ENCODE results near the gene MXRA8.
"Not testable (repeated sequence)": the region's sequence is repeated elsewhere in the genome, so short reads cannot be mapped to it uniquely, and the experiment has no call there.

Gene MXRA8

DNA sequence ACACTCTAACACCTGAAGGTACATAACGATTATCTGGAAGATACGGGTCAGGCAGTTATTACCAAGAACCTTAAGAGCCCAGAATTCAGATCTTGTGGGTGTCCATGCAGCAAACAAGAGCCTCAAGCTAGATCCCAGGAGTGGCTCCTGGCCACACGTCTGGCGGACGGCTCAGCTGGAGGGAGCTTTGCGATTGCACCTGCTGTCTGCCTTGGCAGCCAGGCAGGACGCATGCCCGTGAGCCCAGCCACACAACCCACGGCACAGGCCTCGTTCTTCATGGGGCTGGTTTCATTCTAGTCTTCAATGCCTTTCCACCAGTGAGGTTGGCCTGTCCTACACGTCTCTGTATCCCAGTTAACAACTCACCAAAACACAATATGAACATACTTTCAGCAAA lies 35.1 kb upstream of the MXRA8 start:
- in situ Hi-C loops (cut with MboI; ENCODE audit: low sequenced_read_pairs), result no loop called here

DNA sequence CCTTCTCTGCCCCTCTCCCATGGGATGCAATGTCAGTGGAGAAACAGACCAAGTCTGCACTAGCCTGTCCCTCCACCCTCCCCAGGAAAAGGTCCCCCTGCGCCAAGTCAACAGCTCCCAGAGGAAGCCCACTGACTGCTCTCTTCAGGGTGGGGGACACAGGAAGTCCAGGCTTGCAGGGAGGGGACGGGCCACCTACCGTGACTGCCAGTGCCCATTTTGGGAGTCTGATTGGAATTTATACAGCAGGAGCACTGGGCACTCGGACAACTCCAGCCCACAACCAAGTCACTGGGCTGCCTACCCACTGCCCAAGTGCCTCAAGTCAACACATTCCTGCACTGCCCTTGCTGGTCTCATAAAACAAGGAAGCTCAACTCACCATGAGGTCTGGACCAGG lies 34.7 kb upstream of the MXRA8 start:
- in situ Hi-C loops (cut with MboI; ENCODE audit: low sequenced_read_pairs), result no loop called here

DNA sequence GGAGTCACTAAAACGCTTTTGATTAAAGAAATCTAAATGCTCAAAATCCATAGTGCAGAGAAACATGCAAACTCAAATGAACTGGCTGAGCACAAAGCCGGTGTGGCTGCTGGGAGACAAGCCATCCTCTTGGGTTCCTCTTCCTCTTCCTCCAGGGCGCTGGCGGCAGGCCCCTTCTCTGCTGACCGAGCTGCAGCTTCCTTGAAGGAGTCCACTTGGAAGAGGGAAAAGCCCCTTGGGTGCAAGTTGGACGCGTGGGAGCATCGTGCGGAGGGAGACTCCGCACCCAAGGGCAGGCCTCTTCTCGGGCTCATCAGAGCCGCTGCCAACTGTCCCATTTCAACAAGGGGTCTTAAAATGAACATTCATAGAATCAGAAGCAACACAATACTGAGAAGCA lies 32.9 kb upstream of the MXRA8 start:
- in situ Hi-C loops (cut with MboI; ENCODE audit: low sequenced_read_pairs), result no loop called here

DNA sequence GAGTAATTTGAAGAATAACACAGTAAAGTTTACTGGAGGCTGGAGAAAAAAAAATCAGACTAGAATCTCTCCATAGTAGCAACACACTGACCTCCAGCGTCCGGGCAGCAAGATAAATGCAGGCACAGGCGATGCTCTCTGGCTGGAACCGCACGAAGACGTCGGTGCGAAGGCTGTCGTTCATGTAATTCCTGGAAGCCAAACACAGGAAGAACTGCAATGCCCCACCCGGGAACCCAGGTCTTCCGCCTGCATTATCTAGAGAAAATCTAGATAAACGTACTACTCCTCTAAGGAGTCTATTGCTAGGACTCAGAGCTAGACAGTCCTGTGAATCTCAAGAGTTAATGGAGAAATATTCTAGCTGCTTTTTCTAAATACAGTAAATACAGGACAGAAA lies 32.3 kb upstream of the MXRA8 start:
- in situ Hi-C loops (cut with MboI; ENCODE audit: low sequenced_read_pairs), result no loop called here

DNA sequence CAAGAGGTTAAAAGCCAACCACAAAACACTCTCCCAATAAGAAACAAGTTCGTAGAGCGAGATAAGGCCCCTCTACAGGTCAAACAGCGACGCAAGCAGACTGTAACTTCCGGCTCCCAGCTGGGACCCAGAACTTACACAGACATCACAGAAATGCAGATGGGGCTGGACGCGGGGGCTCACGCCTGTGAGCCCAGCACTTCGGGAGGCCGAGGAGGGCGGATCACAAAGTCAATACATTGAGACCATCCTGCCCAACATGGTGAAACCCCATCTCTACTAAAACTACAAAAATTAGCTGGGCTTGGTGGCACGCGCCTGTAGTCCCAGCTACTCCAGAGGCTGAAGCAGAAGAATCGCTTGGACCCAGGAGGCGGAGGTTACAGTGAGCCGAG lies 29.7 kb upstream of the MXRA8 start:
- in situ Hi-C loops (cut with MboI; ENCODE audit: low sequenced_read_pairs), result no loop called here

DNA sequence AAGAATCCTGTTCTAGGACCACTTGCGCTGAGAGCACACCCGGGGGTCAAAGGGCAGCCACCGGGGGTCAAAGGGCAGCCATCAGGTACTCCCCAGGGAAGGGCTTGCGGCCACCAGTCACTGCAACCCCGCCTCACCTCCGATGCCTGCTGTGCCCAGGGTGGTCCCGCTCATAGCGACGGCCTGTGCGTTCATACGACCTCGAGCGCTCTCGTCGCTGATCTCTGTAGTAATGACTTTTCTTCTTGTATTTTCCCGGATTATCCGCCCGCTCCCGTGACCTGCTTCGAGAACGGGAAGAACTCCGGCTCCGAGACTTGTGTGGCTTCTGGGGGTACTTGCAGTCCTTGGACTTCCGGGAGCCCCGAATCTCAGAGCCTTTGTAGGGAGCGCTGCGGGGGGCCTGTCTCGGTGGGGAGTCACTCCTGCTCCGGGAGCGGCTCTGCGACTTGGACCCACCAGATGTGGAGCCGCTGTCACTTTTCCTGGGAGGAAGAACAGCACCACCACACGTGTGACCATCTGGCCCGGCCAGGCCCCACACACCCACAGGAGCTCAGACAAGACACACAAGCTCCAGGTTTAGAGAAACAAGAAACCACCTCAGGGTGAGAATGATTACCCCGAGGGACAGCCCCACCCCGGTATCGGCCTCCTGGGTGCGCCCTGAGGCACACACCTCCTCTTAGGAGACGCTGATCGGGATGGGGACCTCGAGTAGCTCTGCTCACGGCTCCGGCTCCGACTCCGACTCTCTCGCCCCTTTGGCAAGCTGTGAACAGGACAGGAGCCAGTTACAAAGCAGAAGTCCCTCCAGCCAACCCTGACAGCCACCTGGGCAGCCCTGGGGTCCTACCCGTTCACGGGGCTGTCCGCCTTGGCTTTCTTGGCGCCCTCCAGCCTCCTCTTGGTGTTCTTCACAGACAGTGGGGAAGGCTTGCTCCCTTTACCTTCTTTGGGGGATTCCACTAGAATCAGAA lies 29.0 kb upstream of the MXRA8 start:
- in situ Hi-C loops (cut with MboI; ENCODE audit: low sequenced_read_pairs), result no loop called here

DNA sequence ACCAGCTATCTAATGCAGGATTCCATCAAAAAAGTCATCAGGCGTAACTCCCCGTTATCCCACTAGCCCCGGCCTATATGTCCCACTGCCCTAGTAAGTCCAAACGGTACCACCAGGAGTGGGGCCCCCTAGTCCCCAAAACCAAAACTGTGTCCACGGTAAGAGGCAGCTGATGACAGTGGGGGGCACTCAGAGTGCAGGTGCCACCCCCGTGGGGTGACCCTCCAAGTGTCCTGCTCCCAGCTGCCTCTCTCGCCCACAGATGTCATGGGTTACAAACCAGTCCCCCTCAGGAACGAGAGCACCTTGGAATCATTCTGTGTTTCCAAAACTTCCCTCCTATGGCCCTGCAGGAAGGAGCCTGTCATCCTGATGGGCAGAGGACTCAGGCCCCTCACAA lies 27.6 kb upstream of the MXRA8 start:
- in situ Hi-C loops (cut with MboI; ENCODE audit: low sequenced_read_pairs), result no loop called here

DNA sequence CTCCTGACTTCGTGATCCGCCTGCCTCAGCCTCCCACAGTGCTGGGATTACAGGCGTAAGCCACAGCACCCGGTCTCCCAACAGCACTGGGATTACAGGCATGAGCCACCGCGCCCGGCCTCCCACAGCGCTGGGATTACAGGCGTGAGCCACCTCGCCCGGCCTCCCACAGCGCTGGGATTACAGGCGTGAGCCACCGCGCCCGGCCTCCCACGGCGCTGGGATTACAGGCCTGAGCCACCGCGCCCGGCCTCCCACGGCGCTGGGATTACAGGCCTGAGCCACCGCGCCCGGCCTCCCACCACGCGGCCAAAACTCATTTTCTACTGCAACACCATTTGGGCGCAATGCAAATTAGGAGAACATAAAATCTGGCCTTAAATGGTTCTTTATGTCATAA lies 27.0 kb upstream of the MXRA8 start:
- in situ Hi-C loops (cut with MboI; ENCODE audit: low sequenced_read_pairs), result not testable (repeated sequence)

DNA sequence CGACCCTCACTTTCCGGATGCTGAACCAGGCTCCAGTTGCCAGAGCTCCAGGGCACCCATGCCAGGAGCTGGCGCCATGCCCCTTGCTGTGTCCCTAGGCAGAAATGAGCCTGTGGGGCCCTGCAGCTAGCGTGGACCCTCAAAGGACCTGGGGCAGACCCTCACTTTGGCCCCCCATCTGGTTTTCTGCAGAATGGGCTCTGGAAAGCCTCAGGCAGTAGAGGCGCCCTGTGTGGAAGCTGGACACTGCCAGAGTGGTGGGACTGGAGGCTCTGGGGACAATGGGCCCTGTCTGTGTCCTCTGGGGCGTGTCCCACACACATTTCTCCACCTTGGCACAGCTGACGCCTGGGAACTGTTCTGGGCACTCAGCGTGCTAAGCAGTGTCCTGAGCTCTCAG lies 22.9 kb upstream of the MXRA8 start:
- in situ Hi-C loops (cut with MboI; ENCODE audit: low sequenced_read_pairs), result no loop called here

DNA sequence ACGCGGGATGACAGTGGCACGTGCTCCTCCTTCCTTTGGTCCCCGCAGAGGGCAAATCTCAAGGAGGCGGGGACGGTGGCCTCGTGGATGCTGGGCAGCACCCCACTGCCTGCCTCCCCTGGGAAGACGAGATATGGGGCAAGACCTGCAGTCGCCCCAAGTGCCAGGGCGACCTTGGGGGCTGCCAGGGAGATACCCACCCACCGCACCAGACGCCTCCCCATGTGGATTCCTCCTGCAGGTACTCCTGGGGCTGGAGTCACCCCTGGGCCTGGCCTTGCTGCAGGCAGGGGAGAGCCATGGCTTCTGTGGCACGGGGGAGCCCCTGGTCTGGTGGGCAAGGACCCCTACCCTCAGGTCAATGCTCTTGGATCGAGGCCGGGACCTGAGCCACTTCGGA lies 22.5 kb upstream of the MXRA8 start:
- in situ Hi-C loops (cut with MboI; ENCODE audit: low sequenced_read_pairs), result no loop called here

DNA sequence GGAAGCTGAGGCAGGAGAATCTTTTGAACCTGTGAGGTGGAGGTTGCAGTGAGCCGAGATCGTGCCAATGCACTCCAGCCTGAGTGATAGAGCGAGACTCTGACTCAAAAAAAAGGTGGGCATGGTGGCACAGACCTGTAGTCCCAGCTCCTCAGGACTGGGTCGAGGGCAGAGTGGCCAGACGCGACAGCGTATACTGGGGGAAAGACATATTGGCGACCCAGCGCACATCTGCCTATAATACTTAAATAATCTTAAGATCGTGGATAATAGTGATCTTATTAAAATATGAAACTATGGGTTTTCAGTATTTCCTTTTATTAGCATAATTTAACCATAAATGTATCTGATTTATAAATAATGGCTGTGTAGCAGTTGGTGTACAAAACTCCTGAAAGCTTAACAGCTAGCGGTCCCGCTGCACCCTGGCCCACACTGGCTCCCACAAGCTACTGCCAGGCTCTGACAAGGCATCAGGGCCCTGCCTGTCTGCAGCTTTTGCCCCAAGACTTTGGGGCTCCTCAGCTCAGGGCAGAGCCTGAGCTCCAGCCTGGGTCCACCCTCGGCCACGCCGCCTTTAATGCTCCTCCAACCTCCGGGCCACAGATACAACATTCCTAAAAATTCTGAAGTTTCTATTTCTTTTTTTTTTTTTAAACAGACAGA lies 19.3 kb upstream of the MXRA8 start:
- in situ Hi-C loops (cut with MboI; ENCODE audit: low sequenced_read_pairs), result no loop called here

DNA sequence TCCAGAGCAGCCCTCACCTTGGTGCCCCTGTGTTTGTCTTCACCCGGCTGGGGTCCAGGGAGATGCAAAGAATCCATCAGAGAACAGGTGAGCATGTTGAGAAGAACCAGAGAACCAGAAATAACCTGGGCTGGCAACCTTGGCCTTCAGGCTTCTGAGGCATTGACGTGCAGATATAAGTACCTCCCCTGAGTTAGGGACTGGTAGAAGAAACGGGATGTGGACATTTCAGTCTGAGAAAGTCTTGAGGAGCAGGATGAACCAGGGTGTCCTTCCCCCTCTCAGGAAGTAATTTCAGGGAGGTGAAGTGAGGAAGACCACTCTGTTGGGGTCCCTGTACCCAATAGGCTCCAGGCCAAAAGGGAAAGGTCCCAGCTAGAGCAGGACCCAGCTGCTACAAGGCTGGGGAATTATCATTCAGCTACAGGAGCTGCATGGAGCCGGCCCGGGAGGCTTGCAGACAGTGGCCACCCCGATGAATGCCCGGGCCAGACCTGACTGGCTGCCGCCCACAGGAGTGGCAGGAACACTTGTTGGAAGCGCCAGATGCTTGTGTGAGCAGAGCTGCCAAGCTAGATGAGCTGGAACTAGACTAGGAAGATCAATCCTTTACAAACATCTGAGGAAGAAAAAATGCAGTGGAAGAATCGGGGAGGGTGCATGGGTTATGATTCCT lies 18.3 kb upstream of the MXRA8 start:
- in situ Hi-C loops (cut with MboI; ENCODE audit: low sequenced_read_pairs), result no loop called here

DNA sequence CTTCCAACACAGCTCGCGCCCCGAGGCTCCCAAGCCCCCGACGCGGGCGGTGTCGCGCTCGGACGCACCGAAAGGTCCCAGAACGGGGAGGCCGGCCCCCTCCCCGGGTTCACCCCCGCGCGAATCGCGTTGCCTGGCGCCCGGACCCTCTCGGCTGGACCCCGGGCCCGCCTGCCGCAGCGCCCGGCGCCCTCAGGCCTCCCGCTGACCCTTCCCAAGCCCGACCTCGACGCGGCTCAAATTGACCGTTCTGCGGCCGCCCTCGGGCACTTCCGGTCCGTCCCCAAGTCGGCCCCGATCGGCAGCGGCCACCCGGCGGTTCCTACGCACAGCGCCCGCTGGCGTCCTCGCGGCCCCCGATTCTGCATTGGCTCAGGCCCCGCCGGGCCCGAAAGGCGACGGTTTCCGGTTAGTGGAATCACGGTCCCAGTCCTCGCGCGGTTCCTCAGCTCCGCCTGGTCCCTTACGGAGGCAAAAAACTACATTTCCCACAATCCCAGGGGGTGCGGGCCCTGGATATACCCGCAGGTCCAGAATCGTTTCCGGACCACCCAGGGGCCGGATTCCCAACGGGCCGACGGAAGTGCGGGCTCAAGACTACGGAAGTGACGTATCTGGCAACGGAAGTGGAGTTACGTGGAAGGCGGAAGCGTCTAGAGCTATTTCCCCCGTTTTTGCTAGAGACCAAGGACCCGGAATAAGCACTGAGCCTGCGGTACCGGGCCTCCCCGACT lies 16.7 kb upstream of the MXRA8 start, which contains the start of gene AURKAIP1:
Gene AURKAIP1, minus strand, starts transcription at position 279 of the 734 bp plus-strand sequence. CDS start 451 bp downstream, outside the sequence.
- in situ Hi-C loops (cut with MboI; ENCODE audit: low sequenced_read_pairs), result no loop called here

DNA sequence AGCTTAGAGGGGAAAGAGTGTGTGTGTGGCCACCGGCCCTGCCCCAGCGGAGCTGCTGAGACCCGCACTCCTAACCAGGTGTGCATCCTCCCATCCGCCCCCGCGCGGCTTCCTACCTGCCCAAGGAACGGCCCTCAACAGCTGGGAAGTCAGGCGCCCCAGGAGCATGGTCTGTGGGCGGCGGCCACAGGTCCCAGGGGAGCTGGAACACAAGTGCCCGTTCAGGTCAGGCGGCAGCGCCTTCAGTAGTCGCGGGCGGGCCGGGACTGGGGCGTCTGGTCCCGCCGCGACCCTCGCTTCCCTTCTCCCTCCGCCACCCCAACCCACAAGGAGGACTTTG lies 16.2 kb upstream of the MXRA8 start:
- in situ Hi-C loops (cut with MboI; ENCODE audit: low sequenced_read_pairs), result no loop called here

DNA sequence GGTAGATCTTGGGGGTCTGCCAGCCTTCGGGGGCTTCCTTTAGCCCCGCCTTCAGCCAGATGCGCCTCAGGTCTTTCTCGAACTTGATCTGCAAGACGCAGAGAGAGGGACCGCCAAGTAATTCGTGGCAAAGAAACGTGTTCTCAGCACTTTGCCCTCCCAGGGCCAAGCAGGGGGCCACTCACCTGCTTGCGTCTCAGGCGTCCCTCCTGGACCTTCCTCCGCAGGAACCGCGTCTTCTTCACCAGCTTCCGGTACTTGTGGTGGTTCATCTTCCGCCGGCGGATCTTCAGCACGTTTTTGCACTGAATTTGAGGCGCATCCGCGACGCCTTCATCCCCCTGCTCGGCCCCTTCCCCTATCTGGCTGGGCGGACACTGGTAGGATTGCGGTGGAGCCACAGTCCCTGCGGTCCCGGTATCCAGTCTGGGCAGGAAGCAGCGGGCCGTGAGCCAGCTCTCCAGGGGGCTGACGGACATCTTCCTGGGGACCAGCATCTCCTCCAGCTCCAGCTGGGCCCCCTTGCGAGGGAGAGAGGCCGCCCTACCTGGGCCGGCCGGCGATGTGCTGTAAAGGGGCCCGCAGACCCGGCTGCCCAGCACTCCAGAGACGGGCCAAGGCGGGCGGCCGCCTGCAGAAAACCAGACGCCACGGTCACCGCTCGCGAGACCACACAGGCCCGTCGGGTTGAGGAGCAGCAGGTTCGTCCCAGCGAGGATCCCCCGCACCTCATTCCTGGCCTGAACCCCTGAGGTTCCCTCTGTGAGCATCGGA lies 15.6 kb upstream of the MXRA8 start:
- in situ Hi-C loops (cut with MboI; ENCODE audit: low sequenced_read_pairs), result no loop called here

DNA sequence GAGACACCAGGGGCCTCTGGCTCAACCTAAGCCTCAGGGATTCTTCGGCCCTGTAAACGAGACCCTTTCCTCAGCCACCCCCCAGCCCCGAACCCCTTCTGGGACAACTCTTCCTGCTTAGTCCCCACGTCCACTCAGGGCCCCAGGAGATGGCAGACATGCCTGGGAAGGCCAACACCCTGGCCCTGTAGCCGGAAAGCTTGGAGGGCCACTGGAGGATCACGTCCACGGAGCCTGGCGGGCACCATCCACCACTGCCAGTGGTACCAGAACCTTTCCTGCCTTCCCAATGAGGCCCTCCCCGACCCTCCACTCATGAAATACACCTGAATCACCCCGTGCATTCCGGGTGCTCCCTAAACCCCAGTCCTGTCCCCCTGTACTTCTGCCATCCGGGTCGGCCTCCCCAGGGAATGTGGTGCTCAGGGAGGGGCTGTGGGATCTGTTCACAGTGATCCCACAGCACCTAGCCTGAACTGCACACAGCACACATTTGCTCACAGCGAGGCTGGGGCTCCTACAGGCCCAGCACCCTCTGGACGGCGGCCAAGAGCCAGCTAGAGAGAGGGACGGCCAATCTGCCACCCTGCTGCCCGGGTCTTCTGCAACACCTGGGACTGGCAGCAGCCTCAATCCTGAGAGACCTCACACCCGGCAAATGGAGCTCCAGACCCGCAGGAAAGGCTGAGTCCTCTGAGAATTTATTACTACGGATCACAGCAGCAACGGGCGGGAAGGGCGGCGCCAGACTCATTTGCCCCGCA lies 14.9 kb upstream of the MXRA8 start:
- in situ Hi-C loops (cut with MboI; ENCODE audit: low sequenced_read_pairs), result no loop called here

DNA sequence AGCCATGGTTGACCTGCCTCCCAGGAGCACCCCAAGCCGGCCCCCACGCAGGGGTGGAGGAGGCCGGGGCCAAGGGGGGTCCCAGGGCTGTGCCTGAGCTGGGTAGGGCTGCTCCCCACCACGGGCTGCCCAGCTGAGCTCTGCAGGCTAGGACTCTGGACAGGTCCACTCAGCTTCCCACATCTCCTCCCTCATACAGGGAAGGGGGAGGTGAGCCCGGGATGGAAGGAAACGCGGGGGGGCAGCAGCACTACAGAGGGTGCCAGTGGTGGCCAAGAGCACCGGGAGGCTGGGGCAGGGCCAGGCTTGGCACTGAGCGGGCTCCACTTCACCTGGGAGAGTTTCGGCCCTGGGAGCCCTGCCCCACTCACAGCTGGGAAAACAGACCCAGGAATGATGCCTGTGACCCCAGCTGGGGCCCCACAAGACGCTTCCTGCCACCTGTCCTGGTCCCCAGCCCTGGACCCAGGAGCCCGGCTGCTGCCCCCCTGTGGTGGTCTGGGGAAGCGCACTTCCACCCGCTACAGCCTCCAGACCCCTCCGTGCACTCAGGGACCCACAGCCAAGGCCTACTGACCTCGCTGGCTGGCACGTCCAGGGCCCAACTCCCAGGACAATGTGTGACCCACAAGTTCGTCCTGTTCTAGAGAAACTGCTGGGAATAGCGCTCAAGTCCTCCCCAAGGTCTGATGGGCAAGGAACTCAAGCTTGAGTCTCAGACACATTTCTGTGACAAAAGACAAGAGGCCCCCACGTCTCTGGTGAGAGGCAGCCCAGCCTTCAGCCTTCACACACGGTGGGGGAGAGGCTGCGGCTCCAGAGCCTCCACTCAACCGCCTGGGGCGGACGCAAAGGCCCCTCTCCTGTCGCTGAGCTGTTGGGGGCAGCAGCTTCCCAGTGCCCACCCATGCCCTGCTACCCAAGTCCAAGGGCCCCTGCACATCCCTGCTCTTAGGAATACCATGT lies 13.7 kb upstream of the MXRA8 start:
- in situ Hi-C loops (cut with MboI; ENCODE audit: low sequenced_read_pairs), result no loop called here

DNA sequence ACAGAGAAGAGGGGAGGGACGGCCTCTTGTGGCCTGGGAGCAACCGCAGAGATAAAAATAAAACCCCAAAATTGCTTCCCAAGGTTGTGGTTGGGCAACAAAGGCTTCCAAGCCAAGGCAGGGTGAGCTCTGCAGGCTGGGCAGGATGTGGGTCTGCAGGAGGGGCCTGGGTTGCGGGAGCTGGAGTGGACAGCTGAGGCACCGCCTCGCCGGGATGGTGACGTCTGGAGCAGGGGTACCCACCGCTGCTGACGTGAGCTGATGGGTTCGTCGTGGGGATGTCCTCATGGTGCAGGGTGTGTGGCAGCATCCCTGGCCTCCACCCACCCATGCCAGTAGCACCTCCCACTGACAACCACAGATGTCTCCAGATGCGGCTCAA lies 13.0 kb upstream of the MXRA8 start:
- in situ Hi-C loops (cut with MboI; ENCODE audit: low sequenced_read_pairs), result no loop called here

Measured in HL-60/S4 treated with retinoic acid at 250 ng/mL for 4 days and 3 days (cell line).